NCI-H1436 treated with DMSO at 0.1 percent for 48 hours (cell line): ENCODE results near the gene NKD1.

Experiments
- DNase-seq: peaks from one replicate; lab custom pipeline; 2025; lab: John Stamatoyannopoulos, UW

The NKD1 gene

DNA sequence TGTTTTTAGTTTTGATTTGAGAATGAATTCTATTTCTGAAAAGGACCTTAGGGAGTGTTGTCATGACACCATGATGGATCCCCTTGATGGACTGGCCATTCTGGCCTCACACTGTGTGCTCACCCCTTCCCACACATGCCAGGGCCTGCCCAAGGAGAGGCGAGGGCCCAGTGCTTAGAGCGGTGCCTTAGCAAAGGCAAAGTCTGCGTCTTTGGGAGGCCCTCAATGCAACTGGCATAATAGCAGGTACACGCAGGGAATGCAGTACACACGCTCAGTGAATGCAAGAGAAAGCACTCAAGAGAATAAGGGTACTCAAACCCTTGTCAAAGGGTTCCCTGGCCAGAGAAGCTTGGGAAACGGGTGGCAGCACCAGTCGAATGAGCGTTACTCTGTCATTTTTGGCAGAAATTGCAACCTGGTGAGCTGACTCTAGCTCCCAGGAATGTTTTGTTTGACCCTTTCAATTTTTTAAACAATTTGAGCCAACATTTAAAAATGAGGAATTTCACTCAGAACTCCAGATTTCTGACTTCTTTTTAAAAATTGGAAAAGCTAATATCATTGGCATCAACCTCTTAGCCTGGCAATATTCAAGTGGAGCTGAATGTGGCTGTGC lies 32.1 kb downstream of the NKD1 start:
- no peak for DNase-seq

DNA sequence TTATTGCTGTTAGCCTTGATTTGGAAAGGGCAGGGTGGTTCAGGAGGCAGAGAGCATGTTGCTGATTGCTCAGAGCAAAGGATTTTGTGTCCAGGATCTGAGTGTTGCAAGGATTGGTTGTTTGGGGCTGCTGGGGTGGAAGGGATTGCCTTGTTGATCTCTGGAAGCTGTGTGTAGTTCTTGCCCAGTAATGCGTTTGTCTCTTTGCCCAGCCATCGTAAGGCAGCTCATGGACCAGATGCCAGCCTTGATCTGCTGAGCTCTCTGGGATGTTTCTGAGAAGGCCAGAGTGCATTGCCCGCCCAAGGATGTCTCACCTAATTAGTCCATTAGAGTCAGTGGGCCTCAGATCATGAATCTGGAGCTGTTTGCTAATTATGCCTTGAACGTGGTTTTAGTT lies 33.6 kb downstream of the NKD1 start:
- no peak for DNase-seq

DNA sequence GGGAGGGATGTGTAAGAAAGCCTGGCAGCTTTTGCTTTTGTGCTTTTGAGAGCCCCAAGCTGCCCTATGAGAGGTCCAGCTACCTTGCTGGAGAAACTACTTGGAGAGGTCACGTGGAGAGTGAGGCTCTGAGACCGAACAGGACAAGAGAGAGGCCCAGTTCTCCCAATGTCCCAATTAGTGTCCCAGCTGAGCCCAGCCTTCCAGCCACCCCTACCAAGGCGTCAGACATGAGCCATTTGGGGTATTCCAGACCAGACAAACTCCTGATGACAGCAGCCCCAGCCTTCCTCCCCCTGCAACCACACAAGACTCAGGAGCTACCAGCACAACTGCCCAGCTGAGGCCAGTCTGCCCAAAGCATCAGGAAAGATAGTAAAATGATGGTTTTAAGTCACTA lies 35.0 kb downstream of the NKD1 start:
- no peak for DNase-seq

DNA sequence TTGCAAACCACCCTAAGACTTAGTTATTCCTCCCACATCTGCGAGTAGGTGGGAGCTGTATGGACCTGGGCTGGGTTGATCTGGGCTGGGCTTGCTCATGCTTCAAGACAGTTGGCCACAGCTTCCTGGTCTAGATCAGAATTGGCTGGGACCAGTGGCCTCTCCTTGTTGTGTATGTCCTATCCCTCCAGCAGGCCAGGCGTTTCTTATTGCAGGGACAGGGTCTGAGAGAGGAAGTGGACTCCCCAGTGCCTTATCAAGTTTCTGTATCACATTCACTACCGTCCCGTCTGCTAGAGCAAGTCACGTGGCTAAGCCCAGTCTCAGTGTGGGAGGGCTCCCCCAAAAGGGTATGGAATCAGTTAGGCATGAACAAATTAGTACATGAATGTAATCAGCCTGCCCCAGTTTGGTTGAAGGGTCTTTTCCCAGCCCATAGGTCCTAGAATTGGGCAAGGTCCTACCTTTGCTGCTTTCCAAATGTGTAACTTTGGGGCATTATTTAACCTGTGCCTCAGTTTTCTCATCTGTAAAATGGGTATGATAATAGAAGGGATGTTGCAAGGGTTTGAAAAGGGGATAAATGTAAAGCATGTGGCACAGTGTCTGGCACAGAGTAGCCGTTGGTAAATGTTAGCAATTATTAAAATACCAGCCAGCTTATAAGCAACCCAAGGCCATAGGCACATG lies 36.0 kb downstream of the NKD1 start:
- no peak for DNase-seq

DNA sequence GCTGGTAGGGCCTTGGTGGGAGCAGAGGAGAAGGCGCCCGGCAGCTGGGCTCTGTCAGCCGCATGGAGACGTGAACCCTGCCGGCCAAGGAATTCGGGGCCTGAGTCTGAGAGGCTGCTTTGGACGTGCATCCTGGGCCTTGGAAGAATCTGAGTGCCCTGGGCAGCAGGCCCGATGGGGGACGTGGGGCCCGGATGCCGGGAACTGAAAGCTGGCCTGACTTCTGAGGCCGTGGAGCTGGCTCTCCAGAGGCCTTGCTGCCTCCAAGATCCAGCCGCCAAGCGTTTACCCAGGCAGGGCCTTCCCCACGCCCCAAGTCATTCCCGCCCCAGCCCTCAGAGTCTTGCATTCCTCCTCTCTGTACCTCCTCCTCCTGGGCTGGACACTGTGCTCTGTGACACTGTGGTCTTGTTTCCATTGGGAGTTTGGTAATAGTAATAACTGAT lies 37.2 kb downstream of the NKD1 start:
- no peak for DNase-seq

DNA sequence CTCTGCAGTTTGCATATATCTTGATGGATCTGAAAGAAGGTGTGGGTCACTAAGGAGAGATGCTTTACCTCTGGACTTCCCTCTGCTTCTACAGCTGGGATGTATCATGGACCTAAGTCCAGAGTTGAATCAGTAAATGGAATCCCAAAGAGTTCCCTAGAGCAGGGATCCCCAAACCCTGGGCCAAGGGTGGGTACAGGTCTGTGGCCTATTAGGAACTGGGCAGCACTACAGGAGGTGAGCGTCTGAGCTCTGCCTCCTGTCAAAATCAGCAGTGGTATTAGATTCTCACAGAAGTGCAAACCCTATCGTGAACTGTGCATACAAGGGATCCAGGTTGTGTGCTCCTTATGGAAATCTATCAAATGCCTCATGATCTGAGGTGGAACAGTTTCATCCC lies 39.3 kb downstream of the NKD1 start:
- no peak for DNase-seq

DNA sequence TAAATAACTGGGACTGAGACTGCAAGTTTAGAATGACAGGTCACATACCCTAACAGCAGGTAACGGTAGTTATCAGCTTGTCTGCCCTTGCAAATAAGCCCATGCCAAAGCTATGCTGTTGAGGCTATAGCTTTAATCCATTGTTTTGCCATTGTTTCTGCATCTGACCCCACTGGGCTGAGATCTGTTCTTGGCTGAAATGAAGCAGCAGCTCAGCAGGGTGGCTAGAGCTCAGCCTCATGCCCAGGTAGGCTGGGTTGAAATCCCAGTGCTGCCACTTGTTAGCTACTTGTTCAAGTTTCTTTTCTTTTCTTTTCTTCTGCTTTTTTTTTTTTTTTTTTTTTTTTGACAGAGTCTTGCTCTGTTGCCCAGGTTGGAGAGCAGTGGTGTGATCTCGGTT lies 40.1 kb downstream of the NKD1 start:
- no peak for DNase-seq

DNA sequence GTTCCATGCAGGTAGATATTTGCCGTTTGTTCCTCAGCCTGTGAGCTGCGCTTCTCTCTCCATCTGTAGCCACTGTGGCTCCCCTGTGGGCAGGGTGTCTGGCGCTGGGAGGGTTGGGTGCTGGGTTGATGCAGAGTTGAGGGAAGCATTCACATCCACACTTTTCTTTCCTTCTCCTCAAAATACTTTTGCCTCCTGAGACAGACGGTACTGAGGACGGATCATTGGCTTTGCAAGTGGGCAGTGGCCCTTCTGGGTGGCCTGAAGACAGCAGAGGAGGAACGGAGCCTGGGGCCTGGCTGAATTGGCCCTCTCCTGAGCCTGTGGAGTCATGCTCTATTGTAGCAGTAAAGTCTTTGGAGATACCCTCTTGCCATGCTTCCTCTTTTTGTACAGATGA lies 43.0 kb downstream of the NKD1 start:
- no peak for DNase-seq

DNA sequence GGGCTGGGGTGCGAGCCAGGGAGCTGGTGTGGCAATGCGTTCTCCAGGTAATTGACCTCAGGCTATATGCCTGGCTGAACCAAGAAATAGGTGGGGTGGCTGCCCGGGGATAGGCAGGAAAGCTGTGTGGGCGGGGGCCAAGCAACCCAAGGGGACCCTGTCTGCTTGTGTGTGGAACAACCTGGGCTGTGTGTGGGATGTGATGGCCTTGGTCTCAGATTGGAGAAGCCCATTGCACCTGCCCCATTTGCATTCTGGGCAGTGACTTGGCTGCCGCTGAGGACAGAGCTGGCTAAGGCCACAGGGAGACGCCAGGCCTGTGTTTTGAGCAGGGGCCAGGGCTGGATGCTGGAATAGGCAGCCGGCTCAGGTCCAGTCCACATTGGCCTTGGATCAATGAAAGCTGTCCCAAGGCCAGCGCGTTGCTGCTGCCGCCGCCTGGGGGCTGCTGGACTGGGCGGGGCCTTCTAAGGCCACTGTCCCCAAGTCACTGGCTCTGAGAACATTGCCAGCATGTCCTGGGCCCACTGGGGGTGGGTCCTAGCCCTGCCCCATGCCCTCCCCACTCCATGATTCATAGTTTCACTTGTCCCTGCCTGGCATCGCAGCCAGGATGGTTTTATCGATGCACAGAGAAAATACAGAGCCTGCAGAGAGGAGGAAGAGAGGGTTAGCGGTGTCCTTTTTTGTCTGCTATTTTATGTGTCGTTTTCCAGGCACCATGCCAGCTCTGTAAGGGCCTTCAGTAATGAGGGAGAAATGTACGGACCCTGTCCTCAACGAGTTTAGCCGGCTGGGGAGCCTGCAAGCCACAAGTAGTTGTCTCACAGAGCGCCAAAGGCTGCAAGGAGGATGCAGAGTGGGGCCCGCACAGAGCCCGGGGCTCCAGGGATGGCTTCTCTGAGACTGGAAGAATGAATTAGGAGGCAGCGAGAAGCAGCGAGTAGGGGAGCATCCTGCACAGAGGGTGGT lies 43.9 kb downstream of the NKD1 start:
- DNase-seq = no peak

DNA sequence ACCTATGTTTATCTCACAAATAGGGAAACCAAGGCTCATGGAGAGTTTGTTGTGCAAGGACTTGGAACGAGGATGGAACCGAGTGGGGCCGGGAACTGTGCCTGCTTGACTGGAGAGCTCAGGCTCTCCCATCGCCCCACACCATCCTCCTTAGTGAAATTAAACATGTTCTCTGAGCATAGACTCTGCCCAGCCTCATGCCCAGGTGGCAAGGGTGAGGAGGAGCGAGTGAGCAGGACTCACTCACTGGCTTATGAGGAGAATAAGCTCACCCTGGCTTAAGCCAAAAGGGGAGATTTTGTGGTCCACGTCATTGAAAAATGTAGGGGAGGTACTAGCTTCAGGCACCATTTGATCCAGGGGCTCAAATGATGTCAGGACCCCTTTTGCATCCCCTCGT lies 44.8 kb downstream of the NKD1 start:
- no peak for DNase-seq

DNA sequence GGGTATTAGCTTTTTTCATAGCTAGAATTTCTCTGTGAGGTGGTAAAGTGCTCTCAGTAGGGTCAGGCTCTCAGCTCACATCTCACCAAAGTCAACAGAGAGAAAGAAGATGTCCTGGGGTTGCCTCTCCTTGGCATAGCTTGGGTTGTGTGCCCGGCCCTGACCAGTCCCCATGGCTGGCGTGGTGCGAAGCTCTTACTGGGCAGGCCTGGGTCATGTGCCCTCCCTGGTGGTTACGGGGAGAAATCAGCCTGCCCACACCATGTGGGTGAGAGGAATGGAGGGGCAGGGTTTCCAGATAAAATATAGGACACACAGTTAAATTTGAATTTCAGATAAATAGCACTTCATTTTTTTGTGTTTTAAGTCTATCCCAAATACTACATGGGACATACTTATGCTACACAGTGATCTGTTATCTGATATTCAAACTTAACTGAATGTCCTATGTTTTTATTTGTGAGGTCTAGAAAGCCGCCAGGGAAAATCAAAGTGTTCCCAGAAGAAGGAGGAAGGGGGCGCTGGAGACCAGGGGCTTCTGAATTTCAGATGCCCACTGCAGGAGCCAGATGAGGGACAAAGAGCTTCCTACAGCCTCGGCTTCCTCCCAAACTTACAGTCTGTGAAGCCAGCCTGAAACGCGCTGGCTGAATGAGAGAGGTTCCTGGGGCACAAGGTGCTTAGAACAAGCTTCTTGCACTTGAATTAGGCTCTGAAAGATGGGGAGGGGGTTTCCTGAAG lies 45.4 kb downstream of the NKD1 start:
- no peak for DNase-seq

DNA sequence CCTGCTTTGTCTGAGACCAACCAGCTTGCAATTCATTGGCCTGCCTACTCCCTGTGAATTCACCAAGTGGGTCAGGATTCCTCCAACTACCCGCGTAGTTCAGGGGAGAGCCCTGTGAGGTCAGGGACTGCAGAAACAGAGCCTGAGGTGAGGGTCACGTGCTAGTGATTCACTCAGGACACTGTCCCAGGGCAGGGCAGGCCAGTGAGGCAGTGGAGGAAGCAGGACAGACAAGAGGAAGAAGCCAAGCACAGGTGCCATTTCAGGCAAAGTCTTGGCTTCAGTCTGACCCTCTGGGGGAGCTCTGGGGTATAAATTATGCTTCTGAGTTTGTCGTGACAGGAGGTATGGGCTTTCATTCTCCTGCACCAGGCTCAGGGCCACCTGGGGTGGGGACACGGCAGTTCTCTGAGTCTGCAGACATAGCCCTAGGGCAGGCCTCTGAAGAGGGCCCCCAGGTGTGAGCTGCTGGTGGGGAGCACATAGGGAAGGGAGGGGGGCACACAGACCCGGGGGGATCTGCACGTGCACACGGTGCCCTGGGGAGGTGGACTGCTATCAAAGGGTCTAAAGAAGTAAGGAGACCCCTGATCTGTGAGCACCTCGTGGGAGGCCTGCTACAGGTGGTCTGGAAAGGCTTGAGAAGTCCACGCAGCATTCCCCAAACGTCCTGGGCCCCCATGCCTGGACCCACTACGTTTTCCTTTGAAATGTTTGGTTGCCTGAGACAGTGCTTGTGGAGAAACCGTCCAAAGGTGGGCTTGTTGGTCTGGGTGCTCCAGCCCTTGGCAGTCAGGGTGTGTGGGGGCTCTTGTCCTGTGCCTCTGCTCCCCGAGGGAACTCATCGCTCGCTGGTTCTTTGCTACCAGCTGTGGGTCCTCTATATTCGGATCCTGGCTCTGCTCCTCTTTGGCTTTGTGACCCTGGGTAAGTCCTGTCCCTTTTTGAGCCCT lies 46.4 kb downstream of the NKD1 start:
- no peak for DNase-seq

DNA sequence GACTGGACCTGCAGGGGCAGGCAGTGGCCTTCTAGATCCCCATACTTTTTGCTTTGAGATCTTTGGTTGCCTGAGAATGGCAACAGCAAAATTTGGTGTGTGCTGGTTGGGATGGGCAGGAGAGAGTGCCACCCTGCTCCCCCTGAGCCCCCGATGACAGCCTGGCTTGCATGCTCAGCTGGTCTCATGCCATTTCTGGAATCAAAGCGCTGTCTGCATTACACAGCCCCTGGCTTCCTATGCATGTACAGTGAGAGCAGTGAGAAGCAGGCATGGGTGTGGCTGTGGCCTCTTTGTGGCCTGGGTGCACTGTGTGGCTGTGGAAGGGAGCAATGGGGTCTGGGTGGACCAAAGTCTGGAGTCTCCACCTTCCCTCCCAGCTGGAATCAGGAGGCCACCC lies 47.7 kb downstream of the NKD1 start:
- no peak for DNase-seq

DNA sequence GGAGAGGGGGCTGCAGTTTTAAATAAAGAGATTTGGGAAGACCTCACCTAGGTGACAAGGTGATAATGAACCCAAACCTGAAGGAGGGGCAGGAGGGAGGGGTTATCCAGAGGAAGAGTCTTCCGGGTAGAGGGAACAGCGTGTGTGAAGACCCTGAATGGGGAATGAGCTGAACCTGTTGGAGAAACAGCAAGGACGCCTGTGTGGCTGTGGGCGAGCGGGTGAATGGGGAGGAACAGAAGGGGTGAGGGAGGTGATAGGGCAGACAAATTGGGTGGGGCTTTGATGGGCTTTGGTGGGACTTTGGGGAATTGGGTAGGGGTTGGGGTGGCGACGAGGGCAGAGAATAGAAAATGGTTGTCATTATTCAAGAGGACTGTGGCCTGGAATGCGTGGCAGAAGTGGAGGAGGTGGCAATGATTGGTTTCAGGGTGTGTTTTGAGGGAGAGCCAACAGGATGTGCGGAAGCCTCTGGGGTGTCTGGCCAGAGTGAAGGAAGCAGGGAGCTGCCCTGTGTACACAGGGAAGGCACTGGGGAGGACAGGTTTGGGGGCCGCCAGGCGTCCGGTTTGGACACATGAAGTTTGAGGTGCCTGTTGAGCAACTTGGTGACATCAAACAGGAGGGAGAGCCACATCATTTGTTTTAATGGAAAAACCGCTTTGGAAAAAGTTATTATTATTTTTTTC lies 48.7 kb downstream of the NKD1 start:
- DNase-seq = no peak

DNA sequence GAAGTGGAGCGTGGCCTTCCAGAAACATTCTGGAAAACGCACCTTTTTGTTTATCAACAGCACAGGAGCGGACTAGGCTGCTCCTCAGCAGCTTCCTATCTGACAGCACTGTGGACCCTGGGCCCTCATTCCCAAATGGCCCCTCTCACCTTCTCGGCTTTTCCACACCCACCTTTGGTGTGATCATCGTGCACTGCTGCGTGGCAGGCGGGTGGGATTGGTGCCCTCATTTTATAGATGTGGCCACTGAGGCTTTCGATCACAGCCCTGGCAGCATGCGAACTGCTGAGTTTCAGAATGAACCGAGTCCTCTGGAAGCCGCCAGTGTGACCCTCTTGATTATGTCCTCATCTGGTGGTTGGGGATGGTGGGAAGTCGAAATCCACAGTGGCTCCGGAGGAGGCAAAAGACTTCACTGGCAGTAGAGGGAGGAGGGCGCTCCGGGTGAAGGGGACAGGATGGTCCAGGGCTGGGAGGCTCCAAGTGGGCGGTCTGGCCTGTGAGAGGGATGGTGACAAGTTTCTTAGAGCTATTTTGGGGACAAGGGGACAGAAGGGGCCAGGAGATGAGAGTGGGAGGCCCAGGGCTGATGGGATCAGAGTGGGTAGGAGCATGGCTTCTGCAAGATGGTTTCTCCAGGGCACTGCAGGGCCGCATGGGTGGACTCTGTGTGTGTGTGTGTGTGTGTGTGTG lies 49.5 kb downstream of the NKD1 start:
- DNase-seq = no peak

DNA sequence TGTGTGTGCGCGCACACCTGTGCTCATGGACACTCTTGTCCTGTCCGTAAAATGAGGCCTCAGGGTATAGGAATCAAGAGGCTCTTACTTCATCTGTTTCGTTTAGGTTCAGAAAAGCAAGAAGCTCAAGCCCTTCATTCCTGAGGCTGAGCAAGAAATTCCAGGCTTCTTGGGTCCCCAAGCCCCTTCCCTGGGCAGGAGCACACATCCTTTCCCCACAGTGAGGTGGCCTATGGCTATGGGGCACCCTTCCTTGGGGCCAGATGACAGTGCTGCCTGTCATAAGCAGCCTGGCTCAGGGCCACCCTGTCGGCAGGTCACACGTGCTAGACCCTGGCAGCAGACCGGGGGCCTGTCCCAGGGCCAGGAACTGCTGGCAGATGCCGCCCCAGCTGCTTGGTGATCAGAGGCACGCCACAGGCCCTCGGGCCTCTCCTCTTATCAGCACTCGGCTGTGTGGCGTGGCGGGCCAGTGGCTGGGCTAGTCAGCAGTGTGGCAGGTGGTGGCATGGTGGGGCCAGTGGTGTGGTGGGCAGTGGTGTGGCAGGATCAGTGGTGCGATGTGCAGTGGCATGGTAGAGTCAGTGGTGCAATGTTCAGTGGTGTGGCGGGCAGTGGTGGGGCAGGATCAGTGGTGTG lies 50.2 kb downstream of the NKD1 start:
- DNase-seq = no peak

DNA sequence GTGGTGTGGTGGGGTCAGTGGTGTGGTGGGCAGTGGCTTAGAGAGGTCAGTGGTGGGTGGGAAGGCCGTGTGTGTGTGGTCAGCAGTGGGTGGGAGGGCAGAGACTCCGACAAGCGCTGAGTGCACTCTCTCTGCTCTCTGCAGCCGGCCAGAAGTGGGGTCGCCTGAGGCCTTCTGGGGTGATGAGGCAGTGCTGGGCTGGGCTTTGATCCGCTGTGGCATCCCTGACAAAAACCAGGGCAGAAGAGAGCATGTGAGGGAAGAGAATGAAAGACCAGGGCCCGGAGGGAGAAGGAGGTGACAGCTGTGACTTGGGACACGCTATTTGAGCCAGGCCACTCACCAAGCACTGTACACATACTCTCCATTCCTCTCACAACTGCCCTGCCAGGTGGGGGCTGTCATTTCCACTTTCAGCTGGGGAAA lies 50.8 kb downstream of the NKD1 start:
- DNase-seq = no peak

DNA sequence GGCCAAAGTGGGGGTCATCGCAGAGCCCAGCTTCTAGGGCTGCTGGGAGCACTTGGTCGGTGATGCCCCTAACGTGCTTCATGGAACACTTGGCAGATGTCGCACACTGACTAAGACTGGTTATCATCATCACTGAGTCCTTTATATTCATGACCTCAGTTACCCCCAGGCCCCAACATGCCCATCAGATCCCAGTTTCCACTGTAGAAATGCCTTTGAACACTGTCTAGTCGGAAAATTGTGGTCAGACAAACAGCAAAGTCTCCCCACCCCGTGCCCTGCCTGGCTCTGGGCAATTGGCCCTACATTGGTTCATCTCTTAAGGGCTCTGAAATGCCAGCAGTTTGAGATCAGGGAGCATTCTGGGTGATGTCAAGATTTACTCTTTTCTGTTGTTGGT lies 51.3 kb downstream of the NKD1 start:
- no peak for DNase-seq

DNA sequence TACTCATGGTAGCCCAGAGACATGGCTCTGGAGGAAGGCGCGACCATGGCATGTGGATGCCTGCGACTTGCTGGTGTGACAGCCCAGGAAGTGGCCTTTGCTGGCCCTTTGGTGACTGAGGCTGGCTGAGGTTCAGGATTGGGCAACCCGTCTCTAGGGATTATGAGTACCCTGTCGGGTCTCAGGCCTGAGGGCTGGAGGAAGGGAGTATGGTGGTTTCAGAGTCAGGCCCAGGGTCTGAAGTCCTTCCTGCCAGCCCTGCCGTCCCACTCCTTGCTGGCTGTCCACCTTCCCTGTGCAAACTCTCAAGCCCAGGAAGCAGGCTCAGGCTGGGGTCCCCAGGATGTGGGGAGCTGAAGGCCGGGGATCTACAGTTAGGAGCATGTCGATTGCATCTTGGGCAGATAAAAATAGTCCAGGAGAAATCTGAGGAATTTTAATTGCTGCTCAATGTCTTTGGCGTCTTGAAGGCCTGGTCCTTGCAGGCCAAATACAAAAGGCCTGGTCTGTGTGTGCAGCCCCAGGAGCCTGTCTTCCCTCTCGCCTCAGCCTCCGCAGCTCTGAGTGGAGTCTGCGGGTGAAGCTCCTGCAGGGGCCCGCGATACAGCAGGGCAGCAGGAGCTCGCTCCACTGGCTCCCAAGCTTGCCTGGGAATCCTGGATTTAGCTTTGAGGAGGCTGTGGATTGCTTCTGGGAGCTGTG lies 52.5 kb downstream of the NKD1 start:
- DNase-seq = no peak
